B cell (primary cell): ENCODE measurements around the gene ANKRD9. TPM values are rescaled to one million over a fixed set of nuclear protein-coding genes. Genes with fewer than 3 reads are reported as not detected.

Experiments
- ATAC-seq: fragments of 200-7000 bp; cut with Tn5 transposase; one replicate; pipeline ENCODE4 v1.10.0; 2021; ENCODE audit warnings: low read depth, mild to moderate bottlenecking, moderate number of reproducible peaks, moderate library complexity
- CTCF ChIA-PET: fragments of 350-600 bp; sonication (Branson Sonifier 250); formaldehyde crosslinking; loops from one replicate; lab custom pipeline; 2021; ENCODE audit warnings: antibody characterized with exemption, inconsistent platforms; lab: Charles Lee
- POLR2A ChIA-PET: fragments of 350-600 bp; sonication (Branson Sonifier 250); formaldehyde crosslinking; loops from one replicate; lab custom pipeline; 2021; ENCODE audit warnings: antibody characterized with exemption; lab: Charles Lee
- DNase-seq: peaks from one replicate; pipeline ENCODE4 v3.0.0; 2013
- H2AFZ ChIP-seq: 2 replicates; pipeline ENCODE4 v1.6.1; 2012; ENCODE audit warnings: mild to moderate bottlenecking, low read depth, low read length; ENCODE audit not compliant: insufficient read depth, poor library complexity, severe bottlenecking
- H3K27ac ChIP-seq, 2 donors: 1 replicate in 1 of 2; 2 replicates in 1 of 2; pipeline ENCODE4 v1.5.1; 2012 to 2013; ENCODE audit warnings: low read length in 2 of 2, mild to moderate bottlenecking in 2 of 2, moderate library complexity in 1 of 2
- H3K27me3 ChIP-seq, 4 experiments: fragments of 200-600 bp in 1 of 4; sonication (generic) in 1 of 4; replicated peaks in 1 of 4; 1 replicate in 2 of 4; 2 replicates in 2 of 4; pipeline versions ENCODE4 v1.6.1 to v1.7.0; 2013 to 2016; ENCODE audit warnings: low read length in 3 of 4, mild to moderate bottlenecking in 2 of 4, mixed read lengths in 1 of 4, moderate library complexity in 1 of 4; ENCODE audit not compliant: insufficient read depth in 4 of 4, control insufficient read depth in 3 of 4; ENCODE audit errors: control extremely low read depth in 1 of 4
- H3K36me3 ChIP-seq, 2 experiments: replicated peaks in 1 of 2; 1 replicate in 1 of 2; 2 replicates in 1 of 2; pipeline versions ENCODE4 v1.6.1 to v1.7.1; 2013; ENCODE audit warnings: low read length in 1 of 2; ENCODE audit not compliant: insufficient read depth in 2 of 2, control insufficient read depth in 1 of 2; ENCODE audit errors: control extremely low read depth in 1 of 2, extremely low read depth in 1 of 2
- H3K4me1 ChIP-seq, 2 donors: fragments of 200-600 bp in 1 of 2; sonication (generic) in 1 of 2; 1 replicate in 1 of 2; 2 replicates in 1 of 2; pipeline versions ENCODE4 v1.5.1 to v1.6.1; 2013 to 2017; ENCODE audit warnings: low read length in 2 of 2; ENCODE audit not compliant: control insufficient read depth in 2 of 2, insufficient read depth in 2 of 2
- H3K4me2 ChIP-seq: replicated peaks from 2 replicates; pipeline ENCODE3; 2012; ENCODE audit warnings: mild to moderate bottlenecking, low read depth, low read length; ENCODE audit not compliant: poor library complexity, severe bottlenecking
- H3K4me3 ChIP-seq, 5 experiments: fragments of 200-600 bp in 1 of 5; sonication (generic) in 1 of 5; 1 replicate in 3 of 5; 2 replicates in 2 of 5; pipeline versions ENCODE4 v1.5.1 to v1.7.0; 2011 to 2016; ENCODE audit warnings: low read length in 4 of 5, mild to moderate bottlenecking in 4 of 5, low read depth in 2 of 5, control low read depth in 1 of 5, moderate library complexity in 1 of 5; ENCODE audit not compliant: insufficient read depth in 1 of 5; ENCODE audit errors: control extremely low read depth in 1 of 5, extremely low read depth in 1 of 5
- H3K79me2 ChIP-seq: fragments of 200-600 bp; sonication (generic); one replicate; pipeline ENCODE4 v1.6.0; 2016; ENCODE audit warnings: low read length; ENCODE audit not compliant: control insufficient read depth, insufficient read depth
- H3K9ac ChIP-seq: fragments of 200-600 bp; sonication (generic); 2 replicates; pipeline ENCODE4 v1.6.1; 2017; ENCODE audit warnings: mild to moderate bottlenecking, low read length, moderate library complexity
- H3K9me3 ChIP-seq, 3 donors: one replicate each; pipeline versions ENCODE4 v1.6.1 to v1.7.1; 2013; ENCODE audit warnings: low read length in 2 of 3; ENCODE audit not compliant: control insufficient read depth in 2 of 3, insufficient read depth in 1 of 3; ENCODE audit errors: control extremely low read depth in 1 of 3
- H4K20me1 ChIP-seq: 2 replicates; pipeline ENCODE4 v1.6.0; 2012; ENCODE audit warnings: mild to moderate bottlenecking, low read length; ENCODE audit not compliant: insufficient read depth, control insufficient read depth, poor library complexity, severe bottlenecking
- H3K27ac Mint-ChIP-seq: one replicate; pipeline ENCODE4 v1.8.0; 2021; ENCODE audit warnings: mixed read lengths
- H3K27me3 Mint-ChIP-seq: one replicate; pipeline ENCODE4 v1.8.0; 2021; ENCODE audit warnings: mixed read lengths
- H3K4me1 Mint-ChIP-seq: one replicate; pipeline ENCODE4 v1.8.0; 2021; ENCODE audit warnings: mixed read lengths
- H3K4me3 Mint-ChIP-seq: one replicate; pipeline ENCODE4 v1.8.0; 2021; ENCODE audit warnings: mixed read lengths
- H3K9me3 Mint-ChIP-seq: one replicate; pipeline ENCODE4 v1.8.0; 2022; ENCODE audit warnings: mixed read lengths; ENCODE audit not compliant: insufficient read depth
- EZH2 ChIP-seq: IDR thresholded peaks from 2 replicates; pipeline ENCODE4 v1.6.1; 2012; ENCODE audit warnings: borderline replicate concordance, low read depth, mild to moderate bottlenecking, moderate library complexity, low read length; ENCODE audit not compliant: insufficient read depth, poor library complexity, severe bottlenecking
- WGBS: methylation state at CpG from one replicate; pipeline ENCODE4 v1.1.5; 2013; ENCODE audit warnings: missing lambda C conversion rate; ENCODE audit not compliant: insufficient coverage; 5-methylcytosine and 5-hydroxymethylcytosine counted together
- intact Hi-C: fragments of 100-400 bp; cut with micrococcal nuclease; formaldehyde crosslinking; loops from one replicate; pipeline ENCODE4 v1.10.0; 2022
- polyA plus RNA-seq: library from polyadenylated mRNA; depleted of rRNA; stranded (reverse); fragments of >200 nt; gene quantifications from 2 replicates; pipeline ENCODE4 v1.2.3, GENCODE V29; 2012
- total RNA-seq, 2 donors: library from RNA; stranded (reverse); fragments of 120-200 nt in 1 of 2; gene quantifications; 1 replicate in 1 of 2; 2 replicates in 1 of 2; pipeline versions ENCODE4 v1.2.3 to v1.2.4, GENCODE V29; 2013 to 2022
- TF ChIP-seq, protein P1 (sequence below): fragments of 200-600 bp; IDR thresholded peaks from one replicate; pipeline ENCODE4 v1.8.0; 2022; ENCODE audit warnings: antibody characterized with exemption, mild to moderate bottlenecking

Gene ANKRD9
- total and polyA plus RNA-seq, 2 donors (not counting 1 experiment from before 2014, with no cell fraction given): 1.4 to 1.5 TPM

DNA sequence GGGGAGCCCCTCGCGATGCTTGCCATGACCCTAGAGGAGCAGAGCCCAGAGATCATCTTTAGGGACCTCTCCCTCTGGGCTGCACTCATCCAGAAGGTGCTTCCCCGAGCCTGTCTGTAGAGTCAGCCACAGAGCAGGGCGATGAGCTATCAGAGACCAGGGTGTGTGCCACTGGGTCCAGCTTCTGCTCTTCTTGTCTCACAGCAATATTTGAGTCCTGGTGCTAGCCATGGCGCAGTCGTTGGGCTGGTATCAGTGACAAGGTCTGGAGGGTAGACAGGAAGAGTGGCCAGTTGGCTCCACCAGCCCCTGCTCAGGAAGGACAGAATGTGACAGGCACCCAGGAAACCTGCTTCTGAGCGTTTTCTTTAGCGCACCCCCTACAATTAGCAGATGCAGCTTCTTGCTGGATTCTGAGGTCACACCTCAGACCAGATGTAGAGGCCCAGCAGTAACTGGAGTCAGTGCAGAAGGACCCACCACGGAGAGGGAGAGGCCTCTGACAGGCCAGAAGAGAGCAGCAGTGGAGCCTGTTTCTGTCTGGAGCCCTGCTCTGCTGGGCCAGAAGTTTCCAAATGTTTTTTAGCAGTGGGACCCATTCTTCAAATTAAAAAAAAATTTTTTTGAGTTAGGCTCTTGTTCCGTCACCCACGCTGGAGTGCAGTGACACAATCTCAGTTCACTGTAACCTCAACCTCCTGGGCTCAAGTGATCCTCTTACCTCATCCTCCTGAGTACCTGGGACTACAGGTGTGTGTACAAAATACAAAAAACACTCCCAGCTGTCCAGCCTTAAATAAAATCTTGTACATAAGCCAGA is 23.7 kb downstream of the ANKRD9 start:
- H3K4me2 ChIP-seq: no peak overlapping the region
- H3K9me3 ChIP-seq: peaks cover 0 to 18% (median 4%) of the 10 kb centered on the region in 3 donors
- H3K27me3 Mint-ChIP-seq: no peaks in the 10 kb centered on the region
- H3K4me1 Mint-ChIP-seq: no peaks in the 10 kb centered on the region
- TF ChIP-seq, protein P1, sequence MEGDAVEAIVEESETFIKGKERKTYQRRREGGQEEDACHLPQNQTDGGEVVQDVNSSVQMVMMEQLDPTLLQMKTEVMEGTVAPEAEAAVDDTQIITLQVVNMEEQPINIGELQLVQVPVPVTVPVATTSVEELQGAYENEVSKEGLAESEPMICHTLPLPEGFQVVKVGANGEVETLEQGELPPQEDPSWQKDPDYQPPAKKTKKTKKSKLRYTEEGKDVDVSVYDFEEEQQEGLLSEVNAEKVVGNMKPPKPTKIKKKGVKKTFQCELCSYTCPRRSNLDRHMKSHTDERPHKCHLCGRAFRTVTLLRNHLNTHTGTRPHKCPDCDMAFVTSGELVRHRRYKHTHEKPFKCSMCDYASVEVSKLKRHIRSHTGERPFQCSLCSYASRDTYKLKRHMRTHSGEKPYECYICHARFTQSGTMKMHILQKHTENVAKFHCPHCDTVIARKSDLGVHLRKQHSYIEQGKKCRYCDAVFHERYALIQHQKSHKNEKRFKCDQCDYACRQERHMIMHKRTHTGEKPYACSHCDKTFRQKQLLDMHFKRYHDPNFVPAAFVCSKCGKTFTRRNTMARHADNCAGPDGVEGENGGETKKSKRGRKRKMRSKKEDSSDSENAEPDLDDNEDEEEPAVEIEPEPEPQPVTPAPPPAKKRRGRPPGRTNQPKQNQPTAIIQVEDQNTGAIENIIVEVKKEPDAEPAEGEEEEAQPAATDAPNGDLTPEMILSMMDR: no peak
- TF ChIP-seq EZH2: no peak
- H3K4me3 Mint-ChIP-seq: no peak overlapping the region
- no peak overlapping the region for H3K4me3 ChIP-seq
- no peaks in the 10 kb centered on the region for H3K36me3 ChIP-seq
- H3K9me3 Mint-ChIP-seq: peaks cover 4% of the 10 kb centered on the region
- intact Hi-C loops: no loop called here
- no peak overlapping the region for H3K27ac ChIP-seq
- 97% methylated on average over 11 of the region's 11 CpGs for WGBS
- H3K9ac ChIP-seq: no peak overlapping the region
- H3K4me1 ChIP-seq: no peaks in the 10 kb centered on the region
- ChIA-PET CTCF (interaction anchor here (1.3 kb wide), 1 partner anchor 44 kb away, joined by 4 read pairs; no protein-coding TSS in a partner anchor), POLR2A (interaction anchor here (0.6 kb wide), 1 partner anchor 35 kb away, joined by 7 read pairs; no protein-coding TSS in a partner anchor)
- no peak overlapping the region for H3K27ac Mint-ChIP-seq
- no peak for ATAC-seq
- no peak overlapping the region for H2AFZ ChIP-seq
- no peaks in the 10 kb centered on the region for H3K79me2 ChIP-seq
- no peak for DNase-seq
- H4K20me1 ChIP-seq: no peaks in the 10 kb centered on the region
- H3K27me3 ChIP-seq: no peaks in the 10 kb centered on the region

DNA sequence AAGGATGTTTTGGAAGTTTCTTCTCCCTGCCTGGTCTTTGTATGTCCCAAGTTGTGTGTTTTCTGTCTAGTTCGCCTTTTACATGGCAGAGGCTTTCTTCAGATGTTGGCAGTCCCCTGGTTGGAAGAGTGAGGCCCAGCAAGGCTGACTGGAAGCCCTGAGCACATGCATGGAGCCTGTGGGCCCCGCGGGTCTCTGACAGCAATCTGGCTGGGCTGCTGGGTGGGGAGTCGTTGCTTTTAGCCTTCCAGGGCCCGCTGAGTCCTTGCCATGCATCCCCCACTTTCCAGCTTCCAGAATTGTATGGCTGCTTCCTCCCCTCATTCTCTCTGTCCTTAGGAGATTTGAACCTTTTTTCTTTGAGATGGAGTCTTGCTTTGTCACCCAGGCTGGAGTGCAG is 25.3 kb downstream of the ANKRD9 start:
- TF ChIP-seq EZH2: no peak
- TF ChIP-seq, protein P1: no peak
- POLR2A ChIA-PET: no interaction called here
- Mint-ChIP-seq H3K27ac (no peak overlapping the region), H3K4me3 (no peak overlapping the region), H3K9me3 (peaks cover 4% of the 10 kb centered on the region), H3K4me1 (no peaks in the 10 kb centered on the region), H3K27me3 (no peaks in the 10 kb centered on the region)
- intact Hi-C loops: no loop called here
- CTCF ChIA-PET: no interaction called here
- Histone ChIP-seq H3K27ac (no peak overlapping the region), H2AFZ (no peak overlapping the region), H3K4me3 (no peak overlapping the region), H4K20me1 (no peaks in the 10 kb centered on the region), H3K9me3 (peaks cover 0 to 18% (median 4%) of the 10 kb centered on the region in 3 donors), H3K27me3 (no peaks in the 10 kb centered on the region), H3K4me1 (no peaks in the 10 kb centered on the region), H3K9ac (no peak overlapping the region), H3K36me3 (no peaks in the 10 kb centered on the region), H3K79me2 (no peaks in the 10 kb centered on the region), H3K4me2 (no peak overlapping the region)
- DNase-seq: no peak
- ATAC-seq: no peak
- 94% methylated on average over 5 of the region's 5 CpGs for WGBS
